ENCODE data around the gene MCM7. TPM values are rescaled to one million over a fixed set of nuclear protein-coding genes. Genes with fewer than 3 reads are reported as not detected.

The MCM7 gene
- total and polyA plus RNA-seq, 2 of the 13 experiments (the other 11 are each of a cell fraction or from before 2014, with no cell fraction given), result 84.5 to 214 TPM

DNA sequence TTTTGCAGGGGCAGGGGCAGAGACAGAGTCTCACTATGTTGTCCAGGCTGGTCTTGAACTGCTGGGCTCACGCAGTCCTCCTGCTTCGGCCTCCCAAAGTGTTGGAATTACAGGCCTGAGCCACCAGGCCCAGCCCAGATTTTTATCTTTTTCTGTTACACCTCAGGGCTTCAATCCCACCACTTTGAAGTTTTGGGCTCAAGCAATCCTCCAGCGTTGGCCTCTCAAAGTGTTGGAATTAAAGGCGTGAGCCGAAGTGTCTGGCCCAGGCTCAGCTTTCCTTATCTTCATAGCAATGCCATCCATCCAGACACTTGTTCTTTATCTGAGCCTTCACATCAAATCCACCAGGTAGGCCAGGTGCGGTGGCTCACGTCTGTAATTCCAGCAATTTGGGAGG lies 13.8 kb upstream of the MCM7 start:
- Histone ChIP-seq H3K9me3 (ENCODE audit: low read length) (no peaks in the 10 kb centered on the region), H3K36me3 (replicated peaks in 1 of 2; ENCODE audit: control insufficient read depth in 1 of 2, insufficient read depth in 2 of 2, low read length in 2 of 2) (peaks cover 4 to 19% of the 10 kb centered on the region in 2 experiments; a peak in 3 of 5 replicates), H3K27ac (ENCODE audit: extremely low read length, insufficient read depth, low read length) (no peak overlapping the region), H4K20me1 (ENCODE audit: insufficient read depth, low read length) (no peaks in the 10 kb centered on the region), H3K4me1 (ENCODE audit: insufficient read depth, low read length) (peaks cover 29% of the 10 kb centered on the region), H3K4me2 (ENCODE audit: low read depth, low read length) (no peak overlapping the region), H2AFZ (ENCODE audit: low read length) (no peak overlapping the region), H3K4me3 (replicated peaks in 1 of 3; ENCODE audit: insufficient read depth in 1 of 3, low read depth in 2 of 3, low read length in 3 of 3) (no peak overlapping the region), H3K27me3 (ENCODE audit: control insufficient read depth in 1 of 2, insufficient read depth in 2 of 2, low read length in 2 of 2) (no peaks in the 10 kb centered on the region; a peak in 1 of 5 replicates), H3K9ac (ENCODE audit: insufficient read depth, low read depth, low read length) (no peak overlapping the region), H3K79me2 (ENCODE audit: insufficient read depth, low read length) (peaks cover 8% of the 10 kb centered on the region)
- BruUV-seq (replicated peaks), result no TSS peak
- CTCF ChIA-PET (ENCODE audit: low intra/inter-chr PET ratio, low total read pairs), result no interaction called here
- DNase-seq (ENCODE audit: low spot score) (no peak), FAIRE-seq (no peak), ATAC-seq (no peak)
- POLR2A ChIA-PET, result no interaction called here
- 97% methylated on average over 7 of the region's 7 CpGs for WGBS (ENCODE audit: low lambda C conversion rate)
- in situ Hi-C loops (cut with HindIII; ENCODE audit: extremely low pct_ligation_motif_present, low pct_unique_long_range_greater_than_20kb) (no loop called here), intact Hi-C loops (cut with micrococcal nuclease; ENCODE audit: unreplicated experiment) (no loop called here)
- no peak for TF ChIP-seq ZNF232 (CRISPR knock-in tag; IDR thresholded peaks at IDR 0.05; ENCODE audit: borderline replicate concordance)
- no peak for TF ChIP-seq SALL2 (CRISPR knock-in tag; IDR thresholded peaks at IDR 0.05)
- TF ChIP-seq, protein P1, sequence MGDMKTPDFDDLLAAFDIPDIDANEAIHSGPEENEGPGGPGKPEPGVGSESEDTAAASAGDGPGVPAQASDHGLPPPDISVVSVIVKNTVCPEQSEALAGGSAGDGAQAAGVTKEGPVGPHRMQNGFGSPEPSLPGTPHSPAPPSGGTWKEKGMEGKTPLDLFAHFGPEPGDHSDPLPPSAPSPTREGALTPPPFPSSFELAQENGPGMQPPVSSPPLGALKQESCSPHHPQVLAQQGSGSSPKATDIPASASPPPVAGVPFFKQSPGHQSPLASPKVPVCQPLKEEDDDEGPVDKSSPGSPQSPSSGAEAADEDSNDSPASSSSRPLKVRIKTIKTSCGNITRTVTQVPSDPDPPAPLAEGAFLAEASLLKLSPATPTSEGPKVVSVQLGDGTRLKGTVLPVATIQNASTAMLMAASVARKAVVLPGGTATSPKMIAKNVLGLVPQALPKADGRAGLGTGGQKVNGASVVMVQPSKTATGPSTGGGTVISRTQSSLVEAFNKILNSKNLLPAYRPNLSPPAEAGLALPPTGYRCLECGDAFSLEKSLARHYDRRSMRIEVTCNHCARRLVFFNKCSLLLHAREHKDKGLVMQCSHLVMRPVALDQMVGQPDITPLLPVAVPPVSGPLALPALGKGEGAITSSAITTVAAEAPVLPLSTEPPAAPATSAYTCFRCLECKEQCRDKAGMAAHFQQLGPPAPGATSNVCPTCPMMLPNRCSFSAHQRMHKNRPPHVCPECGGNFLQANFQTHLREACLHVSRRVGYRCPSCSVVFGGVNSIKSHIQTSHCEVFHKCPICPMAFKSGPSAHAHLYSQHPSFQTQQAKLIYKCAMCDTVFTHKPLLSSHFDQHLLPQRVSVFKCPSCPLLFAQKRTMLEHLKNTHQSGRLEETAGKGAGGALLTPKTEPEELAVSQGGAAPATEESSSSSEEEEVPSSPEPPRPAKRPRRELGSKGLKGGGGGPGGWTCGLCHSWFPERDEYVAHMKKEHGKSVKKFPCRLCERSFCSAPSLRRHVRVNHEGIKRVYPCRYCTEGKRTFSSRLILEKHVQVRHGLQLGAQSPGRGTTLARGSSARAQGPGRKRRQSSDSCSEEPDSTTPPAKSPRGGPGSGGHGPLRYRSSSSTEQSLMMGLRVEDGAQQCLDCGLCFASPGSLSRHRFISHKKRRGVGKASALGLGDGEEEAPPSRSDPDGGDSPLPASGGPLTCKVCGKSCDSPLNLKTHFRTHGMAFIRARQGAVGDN (CRISPR knock-in tag; IDR thresholded peaks at IDR 0.05), result no peak
- TF ChIP-seq HMG20A (CRISPR knock-in tag; IDR thresholded peaks at IDR 0.05; ENCODE audit: borderline replicate concordance), result no peak
- TF ChIP-seq ZNF431 (CRISPR knock-in tag; IDR thresholded peaks at IDR 0.05; ENCODE audit: borderline replicate concordance, low read depth), result no peak
- TF ChIP-seq, protein P2, sequence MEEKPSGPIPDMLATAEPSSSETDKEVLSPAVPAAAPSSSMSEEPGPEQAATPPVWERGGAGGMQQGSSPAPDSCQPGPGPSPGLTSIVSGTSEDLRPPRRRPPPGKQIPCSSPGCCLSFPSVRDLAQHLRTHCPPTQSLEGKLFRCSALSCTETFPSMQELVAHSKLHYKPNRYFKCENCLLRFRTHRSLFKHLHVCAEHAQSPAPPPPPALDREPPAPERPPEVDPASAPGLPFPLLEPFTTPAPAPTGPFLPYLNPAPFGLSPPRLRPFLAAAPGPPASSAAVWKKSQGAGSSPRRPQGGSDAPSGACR (CRISPR knock-in tag; IDR thresholded peaks at IDR 0.05), result no peak
- TF ChIP-seq NFE2L2 (IDR thresholded peaks at IDR 0.05; ENCODE audit: low read length), result no peak
- no peak for TF ChIP-seq ARNT (IDR thresholded peaks at IDR 0.05)
- TF ChIP-seq, protein P3, sequence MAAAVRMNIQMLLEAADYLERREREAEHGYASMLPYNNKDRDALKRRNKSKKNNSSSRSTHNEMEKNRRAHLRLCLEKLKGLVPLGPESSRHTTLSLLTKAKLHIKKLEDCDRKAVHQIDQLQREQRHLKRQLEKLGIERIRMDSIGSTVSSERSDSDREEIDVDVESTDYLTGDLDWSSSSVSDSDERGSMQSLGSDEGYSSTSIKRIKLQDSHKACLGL (CRISPR knock-in tag; IDR thresholded peaks at IDR 0.05), result no peak
- TF ChIP-seq GTF3A (CRISPR knock-in tag; conservative IDR thresholded peaks at IDR 0.05), result no peak
- TF ChIP-seq, protein P4, sequence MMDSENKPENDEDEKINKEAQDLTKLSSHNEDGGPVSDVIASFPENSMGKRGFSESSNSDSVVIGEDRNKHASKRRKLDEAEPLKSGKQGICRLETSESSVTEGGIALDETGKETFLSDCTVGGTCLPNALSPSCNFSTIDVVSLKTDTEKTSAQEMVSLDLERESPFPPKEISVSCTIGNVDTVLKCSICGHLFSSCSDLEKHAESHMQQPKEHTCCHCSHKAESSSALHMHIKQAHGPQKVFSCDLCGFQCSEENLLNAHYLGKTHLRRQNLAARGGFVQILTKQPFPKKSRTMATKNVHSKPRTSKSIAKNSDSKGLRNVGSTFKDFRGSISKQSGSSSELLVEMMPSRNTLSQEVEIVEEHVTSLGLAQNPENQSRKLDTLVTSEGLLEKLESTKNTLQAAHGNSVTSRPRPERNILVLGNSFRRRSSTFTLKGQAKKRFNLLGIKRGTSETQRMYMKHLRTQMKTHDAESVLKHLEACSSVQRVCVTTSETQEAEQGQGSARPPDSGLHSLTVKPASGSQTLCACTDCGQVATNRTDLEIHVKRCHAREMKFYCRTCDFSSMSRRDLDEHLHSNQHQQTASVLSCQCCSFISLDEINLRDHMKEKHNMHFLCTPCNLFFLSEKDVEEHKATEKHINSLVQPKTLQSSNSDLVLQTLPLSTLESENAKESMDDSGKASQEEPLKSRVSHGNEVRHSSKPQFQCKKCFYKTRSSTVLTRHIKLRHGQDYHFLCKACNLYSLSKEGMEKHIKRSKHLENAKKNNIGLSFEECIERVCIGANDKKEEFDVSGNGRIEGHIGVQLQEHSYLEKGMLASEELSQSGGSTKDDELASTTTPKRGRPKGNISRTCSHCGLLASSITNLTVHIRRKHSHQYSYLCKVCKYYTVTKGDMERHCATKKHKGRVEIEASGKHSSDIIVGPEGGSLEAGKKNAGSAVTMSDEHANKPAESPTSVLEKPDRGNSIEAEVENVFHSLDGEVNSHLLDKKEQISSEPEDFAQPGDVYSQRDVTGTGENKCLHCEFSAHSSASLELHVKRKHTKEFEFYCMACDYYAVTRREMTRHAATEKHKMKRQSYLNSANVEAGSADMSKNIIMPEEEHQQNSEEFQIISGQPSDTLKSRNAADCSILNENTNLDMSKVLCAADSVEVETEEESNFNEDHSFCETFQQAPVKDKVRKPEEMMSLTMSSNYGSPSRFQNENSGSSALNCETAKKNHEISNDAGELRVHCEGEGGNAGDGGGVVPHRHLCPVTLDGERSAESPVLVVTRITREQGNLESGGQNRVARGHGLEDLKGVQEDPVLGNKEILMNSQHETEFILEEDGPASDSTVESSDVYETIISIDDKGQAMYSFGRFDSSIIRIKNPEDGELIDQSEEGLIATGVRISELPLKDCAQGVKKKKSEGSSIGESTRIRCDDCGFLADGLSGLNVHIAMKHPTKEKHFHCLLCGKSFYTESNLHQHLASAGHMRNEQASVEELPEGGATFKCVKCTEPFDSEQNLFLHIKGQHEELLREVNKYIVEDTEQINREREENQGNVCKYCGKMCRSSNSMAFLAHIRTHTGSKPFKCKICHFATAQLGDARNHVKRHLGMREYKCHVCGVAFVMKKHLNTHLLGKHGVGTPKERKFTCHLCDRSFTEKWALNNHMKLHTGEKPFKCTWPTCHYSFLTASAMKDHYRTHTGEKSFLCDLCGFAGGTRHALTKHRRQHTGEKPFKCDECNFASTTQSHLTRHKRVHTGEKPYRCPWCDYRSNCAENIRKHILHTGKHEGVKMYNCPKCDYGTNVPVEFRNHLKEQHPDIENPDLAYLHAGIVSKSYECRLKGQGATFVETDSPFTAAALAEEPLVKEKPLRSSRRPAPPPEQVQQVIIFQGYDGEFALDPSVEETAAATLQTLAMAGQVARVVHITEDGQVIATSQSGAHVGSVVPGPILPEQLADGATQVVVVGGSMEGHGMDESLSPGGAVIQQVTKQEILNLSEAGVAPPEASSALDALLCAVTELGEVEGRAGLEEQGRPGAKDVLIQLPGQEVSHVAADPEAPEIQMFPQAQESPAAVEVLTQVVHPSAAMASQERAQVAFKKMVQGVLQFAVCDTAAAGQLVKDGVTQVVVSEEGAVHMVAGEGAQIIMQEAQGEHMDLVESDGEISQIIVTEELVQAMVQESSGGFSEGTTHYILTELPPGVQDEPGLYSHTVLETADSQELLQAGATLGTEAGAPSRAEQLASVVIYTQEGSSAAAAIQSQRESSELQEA (CRISPR knock-in tag; IDR thresholded peaks at IDR 0.05; ENCODE audit: not compliant biosample characterization), result no peak

Data from HepG2 (cell line).